Body of pancreas (tissue), 4 donors: ENCODE measurements around the gene POU2AF2.
A peak's percentile ranks its signal among the peaks of the same experiment; 100 is the strongest.

Source experiments
- POLR2A ChIP-seq, 3 donors: fragments of 450-650 bp; IDR thresholded peaks; one replicate each; pipeline ENCODE4 v1.6.1; 2016; ENCODE audit warnings: antibody characterized with exemption in 3 of 3, mild to moderate bottlenecking in 2 of 3
- TF ChIP-seq, protein P1 (sequence below), 7 experiments: fragments of 450-650 bp in 4 of 7; fragments of 200-600 bp in 3 of 7; sonication (generic) in 3 of 7; IDR thresholded peaks; one replicate each; pipeline ENCODE4 v1.5.1; 2016 to 2019; ENCODE audit warnings: antibody characterized with exemption in 7 of 7

DNA sequence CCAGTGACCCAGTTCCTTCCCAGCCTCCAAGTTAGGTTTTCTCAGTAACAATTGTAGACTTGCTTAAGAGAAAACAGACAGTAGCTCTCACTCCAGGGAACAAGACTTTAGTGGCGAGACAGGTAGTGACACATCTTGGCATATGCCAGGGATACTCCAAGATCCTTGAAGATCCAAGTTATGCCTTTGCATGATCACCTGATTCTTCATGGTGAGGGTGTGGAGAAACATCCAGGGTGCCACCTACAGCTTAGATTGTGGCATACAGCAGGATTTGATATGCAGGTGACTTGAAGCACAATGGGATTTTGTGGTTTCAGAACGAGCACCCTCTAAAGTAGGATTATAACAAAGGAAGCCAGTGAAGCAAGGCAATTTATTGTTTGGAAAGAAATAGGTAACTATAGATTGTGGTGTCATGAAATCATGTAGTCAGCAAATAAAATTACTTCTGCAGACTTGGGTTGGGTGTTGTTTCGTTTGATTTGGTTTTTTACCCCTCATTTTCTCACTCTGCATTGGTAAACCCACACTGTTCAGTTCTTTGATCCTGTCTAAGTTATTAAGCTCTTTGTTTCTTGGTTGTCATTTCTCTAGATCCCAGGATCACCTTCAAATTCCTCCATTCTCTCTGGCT, 62.1 kb downstream of the POU2AF2 start:
- no peak for TF ChIP-seq POLR2A (IDR thresholded peaks at IDR 0.05)
- TF ChIP-seq, protein P1, sequence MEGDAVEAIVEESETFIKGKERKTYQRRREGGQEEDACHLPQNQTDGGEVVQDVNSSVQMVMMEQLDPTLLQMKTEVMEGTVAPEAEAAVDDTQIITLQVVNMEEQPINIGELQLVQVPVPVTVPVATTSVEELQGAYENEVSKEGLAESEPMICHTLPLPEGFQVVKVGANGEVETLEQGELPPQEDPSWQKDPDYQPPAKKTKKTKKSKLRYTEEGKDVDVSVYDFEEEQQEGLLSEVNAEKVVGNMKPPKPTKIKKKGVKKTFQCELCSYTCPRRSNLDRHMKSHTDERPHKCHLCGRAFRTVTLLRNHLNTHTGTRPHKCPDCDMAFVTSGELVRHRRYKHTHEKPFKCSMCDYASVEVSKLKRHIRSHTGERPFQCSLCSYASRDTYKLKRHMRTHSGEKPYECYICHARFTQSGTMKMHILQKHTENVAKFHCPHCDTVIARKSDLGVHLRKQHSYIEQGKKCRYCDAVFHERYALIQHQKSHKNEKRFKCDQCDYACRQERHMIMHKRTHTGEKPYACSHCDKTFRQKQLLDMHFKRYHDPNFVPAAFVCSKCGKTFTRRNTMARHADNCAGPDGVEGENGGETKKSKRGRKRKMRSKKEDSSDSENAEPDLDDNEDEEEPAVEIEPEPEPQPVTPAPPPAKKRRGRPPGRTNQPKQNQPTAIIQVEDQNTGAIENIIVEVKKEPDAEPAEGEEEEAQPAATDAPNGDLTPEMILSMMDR (IDR thresholded peaks at IDR 0.05), result peak in 2 of 7 experiments; percentile 4 to 6
